TTC549 (cell line): ENCODE data around the gene MFNG.

Experiments
- FAIRE-seq: peaks from 2 replicates; lab custom pipeline; 2012; peaks lifted over from hg19 to GRCh38; lab: Jason Lieb, UNC

MFNG gene

DNA sequence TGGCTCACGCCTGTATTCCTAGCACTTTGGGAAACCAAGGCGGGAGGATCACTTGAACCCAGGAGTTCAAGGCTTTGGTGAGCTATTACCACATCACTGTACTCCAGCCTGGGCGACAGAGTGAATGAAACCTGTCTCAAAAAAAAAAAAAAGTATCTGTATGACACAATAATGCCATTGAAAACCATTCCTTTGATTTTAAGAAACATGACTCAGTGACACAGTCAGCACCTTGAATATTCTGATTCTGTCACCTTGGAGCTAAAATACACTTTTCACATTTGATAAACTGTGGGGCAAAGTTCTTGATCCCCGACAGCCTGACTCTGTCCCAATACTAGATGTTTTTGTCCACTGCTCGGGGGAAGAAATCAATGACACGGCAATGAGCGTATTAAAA, 42.2 kb downstream of the MFNG start:
- no peak for FAIRE-seq

DNA sequence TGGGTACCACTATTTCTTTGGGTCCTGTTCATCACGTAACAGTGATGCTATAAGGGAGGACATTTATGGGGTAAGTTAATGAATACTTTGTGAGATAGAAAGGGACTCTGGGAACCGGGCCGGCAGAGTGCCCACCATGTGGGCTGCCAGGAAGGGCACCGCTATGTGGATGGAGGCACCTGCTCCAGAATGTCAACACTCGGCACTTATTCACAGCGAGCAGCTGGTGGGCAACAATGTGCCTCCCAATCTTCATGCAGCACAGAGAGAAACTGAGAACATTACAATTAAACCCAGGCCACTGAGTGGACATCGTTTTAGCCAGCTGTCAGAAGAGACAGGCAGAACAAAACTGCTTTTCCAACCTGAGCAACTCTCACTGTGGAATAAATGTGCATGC, 43.1 kb downstream of the MFNG start:
- no peak for FAIRE-seq

DNA sequence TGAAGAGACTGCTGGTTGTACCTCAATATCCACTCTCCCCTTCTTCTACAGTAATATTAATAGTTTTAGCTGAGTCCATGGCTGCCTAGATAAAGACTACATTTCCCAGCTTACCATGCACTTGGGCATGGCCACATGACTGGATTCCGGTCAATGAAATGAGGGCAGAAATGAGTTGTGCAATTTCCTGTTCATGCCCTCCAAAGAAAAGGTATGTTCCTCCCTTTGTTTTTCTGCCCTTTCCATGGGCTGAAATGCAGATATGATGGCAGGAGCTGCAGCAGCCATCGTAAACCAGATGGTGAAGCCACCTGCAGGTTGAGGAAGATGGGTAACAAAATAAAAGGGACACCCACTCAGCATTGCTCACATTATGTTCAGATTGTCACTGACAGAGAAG, 43.6 kb downstream of the MFNG start:
- FAIRE-seq: peak; percentile 76

DNA sequence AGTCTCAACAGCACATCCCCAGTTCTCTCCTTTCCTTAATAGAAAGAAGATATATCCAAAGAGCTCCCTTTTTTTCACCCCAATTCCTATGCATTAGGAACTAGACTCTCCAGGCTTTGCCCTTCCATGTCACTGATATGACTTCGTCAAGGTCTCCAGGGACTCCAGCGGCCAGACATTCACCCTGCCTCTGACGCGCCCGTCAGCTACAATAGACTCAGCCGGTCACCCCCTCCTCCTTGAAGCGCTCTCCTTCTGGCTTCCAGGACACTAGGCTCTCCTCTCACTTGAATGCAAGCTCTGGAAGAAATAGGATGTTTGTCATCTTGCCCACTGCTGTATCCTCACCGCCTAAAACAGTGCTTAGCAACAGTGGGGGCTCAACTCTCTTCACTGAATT, 44.0 kb downstream of the MFNG start:
- FAIRE-seq: no peak

DNA sequence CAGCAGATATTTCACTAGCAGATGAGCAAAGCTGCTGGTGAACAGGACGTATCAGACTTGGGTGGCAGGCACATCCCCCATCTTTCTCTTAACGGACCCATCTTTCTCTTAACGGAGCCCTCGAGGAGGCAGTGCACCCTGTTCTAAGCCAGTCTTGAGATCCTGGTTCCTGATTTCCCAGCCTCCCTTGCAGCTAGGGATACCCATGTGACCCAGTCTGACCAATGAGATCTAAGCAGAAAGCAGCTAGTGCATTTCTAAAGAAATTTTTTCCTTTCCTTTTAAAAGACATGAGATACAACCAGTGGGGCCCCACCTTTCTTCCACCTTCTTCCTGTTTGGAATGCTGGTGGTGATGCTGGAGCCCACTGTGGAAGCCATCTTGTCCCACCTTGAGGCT, 45.3 kb downstream of the MFNG start:
- no peak for FAIRE-seq

DNA sequence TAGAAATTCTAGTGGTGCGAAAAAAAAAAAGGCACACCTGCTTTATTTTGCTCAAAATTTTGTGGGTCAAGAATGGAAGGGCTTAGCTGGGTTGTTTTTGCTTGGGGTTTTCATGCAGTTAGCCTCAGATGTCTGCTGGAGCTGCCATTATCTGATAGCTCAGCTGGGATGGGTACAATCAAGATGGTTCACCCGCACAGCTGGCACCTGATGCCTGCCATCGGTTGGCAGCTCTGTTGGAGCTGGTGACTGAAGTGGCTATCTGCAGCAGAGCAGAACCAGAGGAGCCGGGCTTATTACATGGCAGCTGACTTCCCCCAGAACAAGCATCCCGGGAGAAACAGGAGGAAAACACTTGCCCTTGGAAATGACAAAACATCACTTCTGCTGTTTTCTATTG, 46.8 kb downstream of the MFNG start:
- FAIRE-seq: no peak

DNA sequence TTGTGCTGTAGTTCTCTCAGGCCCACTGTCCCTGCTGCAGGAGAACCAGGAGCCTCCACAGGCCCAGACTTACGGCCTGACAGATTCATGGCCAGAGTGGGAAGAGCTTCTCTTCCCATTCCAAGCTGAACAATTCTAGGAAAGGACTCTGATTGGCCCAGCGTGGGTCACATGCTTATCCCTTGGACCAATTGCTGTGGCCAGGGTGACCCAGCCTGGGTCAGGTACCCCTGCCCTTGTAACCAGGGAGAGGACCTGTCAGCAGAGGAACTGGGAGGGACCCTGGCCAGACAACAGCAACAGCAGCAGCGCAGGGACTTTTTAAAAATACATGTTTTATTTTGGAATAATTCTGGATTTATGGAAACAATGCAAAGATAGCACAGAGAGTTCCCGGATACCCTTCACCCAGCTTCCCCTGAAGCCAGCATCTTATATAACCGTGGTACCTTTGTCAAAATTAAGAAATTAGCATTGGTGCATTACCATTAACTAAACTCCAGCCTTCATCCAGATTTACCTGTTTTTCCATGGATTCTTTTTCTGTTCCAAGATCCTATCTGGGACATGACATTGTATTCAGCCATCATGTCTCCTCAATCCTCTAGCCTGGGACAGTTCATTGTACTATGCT, 50.1 kb downstream of the MFNG start:
- no peak for FAIRE-seq

DNA sequence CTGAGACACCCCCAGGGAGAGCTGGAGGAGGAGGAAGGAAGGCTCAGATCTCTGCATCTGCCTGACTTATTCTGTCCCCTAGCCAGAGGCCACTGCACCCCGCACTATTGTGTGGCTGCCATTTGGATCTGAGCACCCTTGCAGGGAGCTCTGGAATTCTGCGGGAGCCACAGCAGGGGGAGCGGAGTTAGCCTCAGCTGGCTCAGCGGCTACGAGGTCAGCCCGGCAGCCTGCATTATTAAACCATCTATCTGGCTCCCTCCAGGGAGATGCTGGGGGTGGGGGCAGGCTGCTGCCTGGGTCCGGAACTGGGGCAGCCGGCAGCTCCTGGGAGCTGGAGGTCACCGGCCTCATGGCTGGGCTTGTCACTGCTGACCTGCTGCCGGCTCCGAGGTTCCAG, 52.4 kb downstream of the MFNG start:
- no peak for FAIRE-seq

DNA sequence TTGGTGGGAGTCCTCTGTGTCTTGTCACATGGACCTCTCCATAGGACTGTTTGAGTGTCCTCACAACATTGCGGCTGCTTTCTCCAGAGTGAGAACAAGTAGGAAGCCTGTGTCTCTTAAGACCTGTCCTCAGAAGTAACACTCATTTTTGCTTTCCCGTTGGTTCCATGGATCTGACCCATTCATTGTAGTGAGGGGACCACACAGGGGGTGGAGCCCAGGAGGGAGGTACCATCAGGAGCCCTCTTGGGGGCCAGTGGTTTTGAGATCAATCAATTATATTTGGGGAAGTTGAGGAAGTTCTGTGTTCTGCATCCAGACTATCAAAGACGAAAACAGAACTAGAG, 53.5 kb downstream of the MFNG start:
- no peak for FAIRE-seq

DNA sequence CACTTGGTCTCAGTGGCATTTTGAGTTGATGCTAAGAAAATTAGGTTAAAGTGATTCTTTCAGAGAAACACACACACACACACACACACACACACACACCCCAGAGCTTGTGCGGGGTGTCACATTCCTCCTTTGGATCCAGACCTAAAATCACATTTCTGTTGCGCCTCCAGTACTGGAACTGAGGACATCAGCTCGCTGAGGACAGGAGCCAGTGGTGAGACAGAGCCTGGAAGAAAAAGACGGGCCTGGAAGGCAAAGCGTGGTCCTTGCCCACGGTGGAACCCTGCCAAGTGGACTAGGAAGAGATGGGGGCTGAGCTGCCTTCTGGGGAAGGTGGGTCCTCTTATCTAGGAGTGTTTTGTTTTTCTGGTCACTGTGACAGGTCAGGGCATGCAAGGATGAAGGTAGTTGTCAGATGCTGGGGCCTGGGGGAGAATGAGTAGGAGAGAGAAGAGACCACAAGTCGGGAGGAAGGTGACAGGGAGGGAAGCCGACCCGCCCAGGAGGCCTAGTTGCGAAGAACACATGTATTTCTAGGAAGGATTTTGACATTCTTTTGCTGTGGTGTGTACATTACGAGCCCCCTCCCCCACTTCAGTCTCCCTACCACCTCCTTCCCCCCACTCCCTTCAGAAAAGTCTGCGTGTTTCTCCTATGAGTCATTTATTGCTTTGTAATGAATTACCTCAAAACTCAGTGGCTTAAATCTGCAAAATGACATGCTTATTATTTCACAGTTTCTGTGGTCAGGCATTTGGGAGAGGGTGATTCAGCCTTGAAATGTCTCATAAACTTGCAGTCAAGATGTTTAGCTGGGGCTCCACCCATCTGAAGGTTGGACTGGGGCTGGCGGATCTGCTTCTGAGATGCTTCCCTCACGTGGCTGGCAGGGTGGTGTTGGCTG, 54.1 kb downstream of the MFNG start:
- FAIRE-seq: no peak

DNA sequence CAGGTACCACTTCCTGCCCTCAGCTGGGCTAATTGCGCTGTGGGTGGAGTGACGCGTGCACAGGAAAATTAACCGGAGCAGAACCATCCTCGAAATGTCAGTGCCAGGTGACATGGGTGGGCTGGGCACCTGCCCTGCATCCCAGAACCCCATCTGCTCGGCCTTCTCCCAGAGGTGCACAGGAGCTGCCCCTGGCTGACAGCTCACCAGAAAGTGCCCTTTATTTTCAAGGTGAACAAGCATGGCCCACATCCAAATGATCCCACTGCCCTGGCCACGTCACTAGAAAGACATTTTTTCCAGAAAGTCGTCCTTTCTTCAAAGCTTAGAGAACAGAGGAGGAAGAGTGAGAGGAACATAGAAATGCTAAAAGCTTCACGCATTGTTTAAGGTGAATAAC, 54.8 kb downstream of the MFNG start:
- FAIRE-seq: no peak

DNA sequence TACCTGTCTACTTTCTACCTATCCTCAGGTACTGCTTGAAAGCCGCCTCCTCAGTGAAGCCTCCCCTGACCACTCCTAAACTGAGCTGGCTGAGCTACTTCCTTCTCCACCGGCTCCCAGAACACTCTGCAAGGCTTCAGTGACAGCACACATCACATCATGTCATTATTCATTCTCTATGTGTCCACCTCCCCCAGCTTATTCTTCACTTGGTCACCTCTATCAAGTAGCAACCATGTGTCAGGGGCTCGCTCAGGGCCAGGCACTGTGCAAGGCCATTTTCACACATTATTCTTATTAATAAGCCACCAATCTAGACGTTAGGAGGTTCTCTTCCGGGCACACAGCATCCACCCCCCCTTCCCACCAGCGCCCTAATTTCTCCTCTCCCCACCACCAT, 55.2 kb downstream of the MFNG start:
- FAIRE-seq: no peak

DNA sequence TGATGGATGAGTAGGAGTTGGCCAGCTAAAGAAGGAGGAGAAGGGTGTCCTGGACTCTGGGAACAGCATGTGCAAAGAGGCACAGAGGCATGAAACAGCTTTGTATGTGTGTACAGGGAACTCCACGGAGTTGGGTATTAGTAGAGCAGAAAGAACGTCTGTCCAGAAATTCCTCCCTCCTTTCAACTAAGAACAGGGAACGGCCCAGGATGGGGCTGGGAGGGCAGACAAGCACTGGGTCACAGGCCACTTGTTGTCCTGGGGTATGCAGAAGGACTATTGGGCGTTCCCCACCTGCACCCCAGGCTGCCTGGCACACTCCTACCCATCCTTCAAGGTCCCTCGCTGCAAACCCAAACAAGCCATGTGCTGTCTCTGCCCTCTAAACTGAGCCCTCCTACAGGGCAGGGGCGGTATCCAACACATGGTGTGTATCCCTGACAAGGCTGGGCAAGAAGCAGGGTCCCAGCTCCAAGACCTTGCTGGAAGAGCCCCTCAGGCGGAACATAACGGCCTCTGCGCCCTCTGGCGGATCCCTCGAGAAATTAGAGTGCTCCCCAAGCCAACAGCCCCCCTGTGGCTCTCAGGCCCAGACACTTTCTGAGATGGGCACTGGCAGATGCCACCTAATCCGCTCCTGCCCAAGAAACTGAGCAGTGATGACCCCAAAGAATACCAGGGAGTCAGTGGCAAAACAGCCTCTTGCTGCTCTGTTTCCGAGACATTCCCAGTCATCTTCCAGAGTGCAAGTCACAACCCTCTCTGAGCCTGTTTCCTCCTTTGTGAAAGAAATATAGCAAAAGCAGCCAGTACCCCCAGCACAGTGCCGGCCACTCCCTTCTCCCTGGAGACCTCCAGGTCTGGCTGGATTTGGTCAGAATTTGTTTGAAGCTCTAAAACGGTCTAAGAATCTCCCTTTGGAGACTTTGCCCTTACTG, 57.3 kb downstream of the MFNG start:
- FAIRE-seq: no peak

DNA sequence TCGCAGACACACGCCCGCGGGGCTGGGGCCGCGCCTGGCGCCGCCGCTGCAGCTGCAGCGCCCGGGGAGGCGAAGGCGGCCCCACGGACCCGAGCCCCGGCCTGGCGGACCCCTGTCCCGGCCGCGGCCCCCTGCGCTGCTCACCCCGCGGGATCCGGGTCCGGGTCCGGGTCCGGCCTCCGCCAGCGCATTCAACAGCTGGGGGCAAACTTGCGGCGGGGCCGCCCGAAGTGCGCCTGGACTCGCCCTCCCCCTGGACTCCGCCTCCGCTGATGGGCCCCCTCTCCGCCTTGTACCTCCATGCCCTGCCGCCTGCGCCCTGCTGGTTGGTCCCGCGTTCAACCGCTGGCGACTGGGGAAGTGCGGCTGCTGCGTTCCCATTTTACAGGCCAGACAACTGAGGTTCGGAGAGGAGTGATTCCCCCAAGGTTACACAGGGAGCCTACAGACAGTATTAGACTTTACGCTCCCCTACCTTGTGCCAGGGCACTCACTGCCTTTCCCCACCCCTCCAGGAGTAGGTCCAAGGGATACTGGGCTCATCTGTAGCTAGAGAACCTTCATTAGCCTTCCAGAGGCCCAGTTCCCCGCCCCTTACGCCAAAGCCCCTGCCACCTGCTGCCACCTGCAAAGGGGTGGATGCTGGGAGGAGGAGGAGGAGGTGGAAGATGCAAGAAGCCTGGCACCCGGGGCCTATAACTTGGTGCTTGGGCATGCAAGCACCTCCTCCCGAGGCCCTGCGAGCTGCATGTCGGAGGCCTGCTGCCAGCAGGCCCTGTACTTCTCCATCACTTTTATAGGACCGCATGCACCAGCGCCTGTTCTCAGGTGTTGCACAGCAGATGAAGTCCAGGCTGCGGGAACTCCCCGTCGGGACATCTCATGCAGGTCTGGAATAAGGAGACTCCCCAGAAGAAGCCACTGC, 58.2 kb downstream of the MFNG start:
- FAIRE-seq: no peak

DNA sequence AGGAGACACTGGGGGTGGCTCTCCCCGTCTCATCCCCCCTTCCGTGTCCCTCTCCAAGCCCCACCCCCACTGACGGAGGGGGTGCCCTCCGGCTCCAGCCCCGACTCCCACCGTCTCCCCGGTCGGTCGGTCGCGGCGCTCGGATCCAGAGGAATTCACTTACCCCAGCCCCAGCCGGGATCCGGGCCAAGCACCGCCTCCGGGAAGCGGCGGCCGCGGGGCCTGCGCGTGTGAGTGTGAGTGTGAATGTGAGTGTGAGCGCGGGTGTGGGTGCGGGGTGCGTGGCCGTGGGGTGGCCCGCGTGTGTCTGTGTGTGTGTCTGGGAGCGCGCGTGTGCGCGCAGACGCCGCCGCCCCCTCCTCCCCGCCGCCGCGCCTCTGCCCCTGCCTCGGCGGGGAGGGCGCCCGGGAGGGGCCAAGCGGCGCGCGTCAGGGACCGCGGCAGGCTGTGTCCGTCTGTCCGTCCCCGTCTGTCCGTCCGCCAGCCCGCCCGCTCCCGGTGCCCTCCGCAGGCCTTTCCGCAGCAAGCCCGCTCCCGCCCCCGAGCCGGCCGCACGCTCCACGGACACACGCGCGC, 59.0 kb downstream of the MFNG start, which contains the start of gene ELFN2:
TSS of gene ELFN2 (minus strand) at position 345 of the 576 bp plus-strand sequence. CDS start 51,945 bp downstream, outside the sequence.
- FAIRE-seq: no peak

DNA sequence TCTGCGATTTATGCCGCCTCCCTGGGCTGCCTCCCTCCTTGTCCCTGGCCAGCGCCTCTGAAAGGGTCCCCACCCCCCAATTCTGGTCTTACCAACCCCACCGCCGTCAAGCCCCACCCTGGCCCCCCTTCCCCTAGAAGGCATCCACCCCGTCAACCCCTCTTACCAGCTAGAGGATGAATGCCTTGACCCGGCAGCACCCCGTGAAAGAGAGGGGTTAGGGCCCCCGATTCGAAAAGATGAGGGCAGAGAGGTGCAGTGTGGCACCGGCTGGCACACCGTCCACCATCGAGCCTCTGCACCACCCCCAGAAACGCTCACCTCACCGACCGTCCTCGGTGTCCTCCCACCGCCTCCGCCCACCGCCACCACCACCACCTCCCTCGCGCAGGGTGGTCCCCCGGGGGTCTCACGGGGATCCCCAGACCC, 59.5 kb downstream of the MFNG start:
- FAIRE-seq: no peak

DNA sequence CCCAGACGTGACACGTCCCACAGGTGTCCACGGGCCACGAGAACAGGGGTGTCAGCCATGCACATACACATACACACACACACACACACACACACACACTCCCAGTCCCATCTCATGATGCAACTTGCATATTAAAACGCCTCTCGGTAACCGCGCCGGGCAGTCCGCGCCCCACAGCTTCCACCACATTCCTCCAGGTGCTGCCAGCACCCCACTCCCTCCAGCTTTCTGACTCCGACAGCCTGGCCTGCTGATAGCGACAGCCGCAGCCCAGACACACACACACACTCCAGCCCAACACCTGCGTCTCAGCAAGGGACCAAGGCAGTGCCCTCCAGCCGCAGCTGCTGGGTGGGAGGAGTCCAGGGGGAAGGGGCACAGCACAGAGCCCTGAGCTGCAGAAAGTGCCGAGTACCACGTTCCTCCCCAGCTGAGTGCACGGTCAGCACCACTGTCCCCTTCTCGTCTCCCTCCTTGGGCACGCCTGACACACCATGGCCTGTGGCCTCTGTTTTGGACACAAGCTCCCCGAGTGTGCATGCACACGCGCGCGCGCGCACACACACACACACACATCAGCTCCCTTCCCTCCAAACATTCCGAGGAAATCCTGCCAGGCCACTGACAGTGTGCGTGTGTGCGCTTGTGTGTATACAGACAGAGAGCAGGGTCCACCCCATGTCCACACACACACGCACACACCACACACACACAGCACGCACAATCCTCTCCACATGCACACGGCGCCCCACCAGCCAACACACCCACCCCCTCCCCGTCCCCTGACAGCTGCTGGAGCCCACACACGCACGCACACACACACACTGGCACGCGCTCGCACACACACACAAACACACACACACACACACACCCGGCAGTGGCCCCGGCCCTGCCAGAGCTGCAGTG, 60.1 kb downstream of the MFNG start:
- FAIRE-seq: no peak

DNA sequence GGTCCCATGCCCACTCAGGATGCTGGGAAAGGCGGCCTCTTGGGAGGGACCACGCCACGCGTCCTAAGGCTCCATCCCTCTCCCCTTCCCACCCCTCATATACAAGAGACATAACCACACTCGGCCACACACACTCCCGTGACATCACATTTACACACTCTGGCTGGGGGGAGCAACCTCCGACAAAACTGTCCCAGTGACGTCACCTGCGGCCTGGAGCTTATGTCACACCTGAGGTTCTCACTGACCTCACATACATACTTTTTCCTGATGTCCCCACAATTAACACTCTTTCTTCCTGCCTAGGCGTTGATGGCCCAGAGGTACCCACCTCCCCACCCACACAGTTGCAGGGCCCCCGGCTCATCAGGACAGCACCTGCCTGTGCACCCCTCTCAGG, 60.8 kb downstream of the MFNG start:
- FAIRE-seq: no peak

DNA sequence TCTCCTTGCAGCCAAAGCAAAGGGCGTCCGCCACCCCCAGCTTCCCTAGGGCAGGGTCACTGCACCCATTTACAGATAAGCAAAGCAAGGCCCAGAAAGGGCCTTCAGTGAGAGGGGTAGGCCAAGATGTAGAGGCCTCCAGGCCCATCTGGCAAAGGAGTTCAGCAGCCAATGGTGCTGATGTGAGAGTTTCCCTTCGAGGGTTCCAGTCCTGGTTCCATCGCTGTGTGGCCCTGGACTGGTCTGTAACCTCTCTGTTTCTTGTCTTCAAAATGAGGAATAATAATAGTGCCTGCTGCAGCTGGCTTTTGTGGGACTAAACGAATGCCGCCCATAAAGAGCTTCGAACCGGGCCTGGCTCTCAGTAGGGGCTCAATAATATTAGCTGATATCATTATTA, 62.9 kb downstream of the MFNG start:
- no peak for FAIRE-seq

DNA sequence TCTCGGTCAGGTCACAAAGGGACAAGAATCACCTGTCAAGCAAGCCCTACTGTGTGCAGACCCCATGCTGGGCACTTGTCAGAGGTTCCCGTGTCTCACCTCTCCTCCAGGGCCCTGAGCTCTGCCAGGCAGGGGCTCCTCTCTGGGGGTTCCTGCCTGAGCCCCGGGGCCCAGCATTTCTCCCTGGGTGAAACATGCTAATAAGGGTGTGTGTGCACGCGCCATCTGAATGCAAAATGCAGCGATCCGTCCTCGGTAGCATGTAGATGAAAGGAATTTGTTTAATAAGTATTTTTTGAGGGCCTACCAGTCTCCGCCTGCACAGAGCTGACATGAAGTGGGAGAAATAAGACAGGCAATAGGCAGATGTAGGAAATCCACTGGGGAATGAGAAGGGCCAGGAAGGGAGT, 64.7 kb downstream of the MFNG start:
- FAIRE-seq: no peak
